Neural progenitor cell (in vitro differentiated cells): ENCODE results near the gene ZNF391. TPM values are rescaled to one million over a fixed set of nuclear protein-coding genes. Genes with fewer than 3 reads are reported as not detected.

Experiments
- DNase-seq: peaks from one replicate; pipeline ENCODE4 v3.0.0-alpha.2; 2016; ENCODE audit warnings: low spot score
- H2AFZ ChIP-seq: fragments of 200-600 bp; sonication (generic); replicated peaks from 2 replicates; pipeline ENCODE4 v1.6.1; 2016; ENCODE audit warnings: antibody characterized with exemption
- H3F3A ChIP-seq: fragments of 200-600 bp; sonication (generic); 2 replicates; pipeline ENCODE4 v1.6.1; 2016; ENCODE audit warnings: antibody characterized with exemption, low read depth
- H3K27ac ChIP-seq: fragments of 200-600 bp; sonication (generic); 2 replicates; pipeline ENCODE4 v1.5.1; 2016; ENCODE audit warnings: mild to moderate bottlenecking
- H3K27me3 ChIP-seq: fragments of 200-600 bp; sonication (generic); 2 replicates; pipeline ENCODE4 v1.6.1; 2016; ENCODE audit warnings: mild to moderate bottlenecking, moderate library complexity
- H3K36me3 ChIP-seq: fragments of 200-600 bp; sonication (generic); 2 replicates; pipeline ENCODE4 v1.5.1; 2016
- H3K4me1 ChIP-seq: fragments of 200-600 bp; sonication (generic); 2 replicates; pipeline ENCODE4 v1.6.1; 2016; ENCODE audit warnings: mixed run types
- H3K4me2 ChIP-seq: fragments of 200-600 bp; sonication (generic); 2 replicates; pipeline ENCODE4 v1.6.1; 2016
- H3K4me3 ChIP-seq: fragments of 200-600 bp; sonication (generic); 2 replicates; pipeline ENCODE4 v1.5.1; 2016
- H3K79me2 ChIP-seq: fragments of 200-600 bp; sonication (generic); 2 replicates; pipeline ENCODE4 v1.6.1; 2016; ENCODE audit warnings: low read depth
- H3K9ac ChIP-seq: fragments of 200-600 bp; sonication (generic); 2 replicates; pipeline ENCODE4 v1.6.1; 2016
- H3K9me3 ChIP-seq: fragments of 200-600 bp; sonication (generic); 2 replicates; pipeline ENCODE4 v1.5.1; 2016; ENCODE audit warnings: low read depth
- H4K20me1 ChIP-seq: fragments of 200-600 bp; sonication (generic); 2 replicates; pipeline ENCODE4 v1.6.1; 2016; ENCODE audit warnings: low read depth
- H3K27ac Mint-ChIP-seq: 3 replicates; pipeline ENCODE4 v1.8.0; 2021; ENCODE audit warnings: mixed read lengths
- H3K27me3 Mint-ChIP-seq: 2 replicates; pipeline ENCODE4 v1.8.0; 2022; ENCODE audit warnings: low read depth, mild to moderate bottlenecking, inconsistent platforms, moderate library complexity, mixed read lengths; ENCODE audit not compliant: insufficient read depth
- H3K36me3 Mint-ChIP-seq: 3 replicates; pipeline ENCODE4 v1.8.0; 2021; ENCODE audit warnings: mixed read lengths
- H3K4me1 Mint-ChIP-seq: 3 replicates; pipeline ENCODE4 v1.8.0; 2021; ENCODE audit warnings: mixed read lengths
- H3K4me3 Mint-ChIP-seq: 3 replicates; pipeline ENCODE4 v1.8.0; 2021; ENCODE audit warnings: mild to moderate bottlenecking, moderate library complexity, mixed read lengths
- H3K9me3 Mint-ChIP-seq: 3 replicates; pipeline ENCODE4 v1.8.0; 2020; ENCODE audit warnings: mixed read lengths
- CTCF ChIP-seq: fragments of 200-600 bp; sonication (generic); IDR thresholded peaks from 2 replicates; pipeline ENCODE4 v1.5.1; 2017; ENCODE audit warnings: antibody characterized with exemption, mild to moderate bottlenecking
- EZH2 ChIP-seq: fragments of 200-600 bp; sonication (generic); IDR thresholded peaks from 2 replicates; pipeline ENCODE4 v1.6.1; 2017; ENCODE audit warnings: antibody characterized with exemption, mild to moderate bottlenecking, moderate library complexity
- EZH2phosphoT487 ChIP-seq: fragments of 200-600 bp; sonication (generic); IDR thresholded peaks from 2 replicates; pipeline ENCODE4 v1.6.1; 2017; ENCODE audit warnings: antibody characterized with exemption
- total RNA-seq: library from RNA; depleted of rRNA; stranded (reverse); fragments of >200 nt; gene quantifications from 2 replicates; pipeline ENCODE4 v1.2.3, GENCODE V29; 2015; ENCODE audit warnings: low replicate concordance

ZNF391 gene
- total RNA-seq, 1 donor from 2014 or later, result 16.5 TPM

DNA sequence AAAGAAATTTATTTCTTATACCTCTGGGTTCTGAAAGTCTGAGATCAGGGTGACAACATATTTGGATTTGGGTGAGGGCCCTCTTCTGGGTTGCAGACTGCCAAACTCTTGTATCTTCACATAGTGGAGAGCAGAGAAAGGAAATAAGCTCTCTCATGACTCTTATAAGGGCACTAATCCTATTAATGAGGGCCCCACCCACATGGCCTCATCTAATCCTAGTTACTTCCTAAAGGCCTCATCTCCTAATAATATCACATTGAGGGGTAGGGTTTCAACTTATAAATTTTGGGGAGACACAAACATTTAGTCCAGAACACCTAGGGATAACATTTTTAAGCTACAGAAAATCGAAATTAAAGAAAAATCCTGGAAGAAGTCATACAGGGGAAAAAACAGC lies 5.1 kb upstream of the ZNF391 start:
- H3K36me3 ChIP-seq, result no peaks in the 10 kb centered on the region
- no peak overlapping the region for H3K27ac ChIP-seq
- H3F3A ChIP-seq, result peaks cover 4% of the 10 kb centered on the region
- peaks cover 10% of the 10 kb centered on the region for H3K4me1 Mint-ChIP-seq
- H3K4me3 ChIP-seq, result no peak overlapping the region
- DNase-seq, result no peak
- no peak overlapping the region for H3K9ac ChIP-seq
- peaks cover 3% of the 10 kb centered on the region for H3K27me3 Mint-ChIP-seq
- no peak overlapping the region for H2AFZ ChIP-seq
- H3K4me2 ChIP-seq, result no peak overlapping the region
- H3K9me3 ChIP-seq, result no peaks in the 10 kb centered on the region
- peaks cover 20% of the 10 kb centered on the region for H3K9me3 Mint-ChIP-seq
- no peak overlapping the region for H3K27ac Mint-ChIP-seq
- no peak overlapping the region for H3K4me3 Mint-ChIP-seq
- H3K27me3 ChIP-seq, result peaks cover 9% of the 10 kb centered on the region
- no peaks in the 10 kb centered on the region for H3K36me3 Mint-ChIP-seq
- no peaks in the 10 kb centered on the region for H3K79me2 ChIP-seq
- TF ChIP-seq EZH2phosphoT487 (no peak), CTCF (no peak), EZH2 (no peak)
- H4K20me1 ChIP-seq, result no peaks in the 10 kb centered on the region
- peaks cover 6% of the 10 kb centered on the region for H3K4me1 ChIP-seq

DNA sequence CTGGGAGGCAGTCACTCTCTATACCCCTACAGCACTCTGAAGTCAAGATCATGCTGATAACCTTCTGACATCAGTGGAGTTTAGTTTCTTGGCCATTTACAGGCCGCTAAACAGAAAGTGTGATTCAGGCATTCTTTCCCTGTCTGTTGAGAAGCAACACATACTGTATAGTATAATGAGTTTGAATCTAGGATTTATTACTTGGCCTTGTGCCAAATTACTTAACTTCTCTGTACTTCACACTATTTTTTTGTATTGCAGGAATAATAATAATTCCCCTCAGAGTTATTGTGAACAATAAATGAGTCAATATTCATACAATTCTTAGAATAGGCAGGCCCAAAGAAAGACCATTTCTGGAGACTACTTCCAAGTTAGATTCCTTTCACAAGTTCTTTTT lies 4.1 kb downstream of the ZNF391 start:
- TF ChIP-seq CTCF (no peak), EZH2 (no peak), EZH2phosphoT487 (no peak)
- Mint-ChIP-seq H3K4me3 (no peak overlapping the region), H3K36me3 (peaks cover 37% of the 10 kb centered on the region), H3K27me3 (peaks cover 2% of the 10 kb centered on the region), H3K9me3 (peaks cover 39% of the 10 kb centered on the region), H3K4me1 (peaks cover 11% of the 10 kb centered on the region), H3K27ac (no peak overlapping the region)
- peaks cover 15% of the 10 kb centered on the region for H3F3A ChIP-seq
- H3K27me3 ChIP-seq, result no peaks in the 10 kb centered on the region
- peaks cover 6% of the 10 kb centered on the region for H3K4me1 ChIP-seq
- H2AFZ ChIP-seq, result no peak overlapping the region
- H4K20me1 ChIP-seq, result no peaks in the 10 kb centered on the region
- no peaks in the 10 kb centered on the region for H3K36me3 ChIP-seq
- no peak overlapping the region for H3K4me3 ChIP-seq
- DNase-seq, result no peak
- no peak overlapping the region for H3K9ac ChIP-seq
- H3K4me2 ChIP-seq, result no peak overlapping the region
- H3K27ac ChIP-seq, result no peak overlapping the region
- H3K79me2 ChIP-seq, result peaks cover 12% of the 10 kb centered on the region
- H3K9me3 ChIP-seq, result no peaks in the 10 kb centered on the region

DNA sequence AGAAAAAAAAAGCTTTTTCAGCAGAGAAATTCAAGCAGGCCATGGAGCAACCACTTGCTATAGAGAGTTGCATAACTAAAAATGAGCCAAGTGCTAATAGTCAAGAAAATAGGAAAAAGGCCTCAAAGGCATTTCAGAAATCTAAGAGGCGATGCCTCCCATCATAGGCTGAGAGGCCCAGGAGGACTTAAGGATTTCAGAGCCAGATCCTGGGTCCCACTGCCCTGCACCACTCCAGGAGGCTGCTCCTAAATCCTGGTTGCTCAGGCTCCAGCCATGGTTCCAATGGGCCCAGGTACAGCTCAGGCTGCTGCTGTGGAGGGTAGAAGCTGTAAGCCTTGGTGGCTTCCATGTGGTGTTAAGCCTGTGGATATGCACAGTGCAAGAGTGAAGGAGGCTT lies 5.5 kb downstream of the ZNF391 start:
- H3K36me3 Mint-ChIP-seq, result peaks cover 47% of the 10 kb centered on the region
- peaks cover 2% of the 10 kb centered on the region for H3K27me3 Mint-ChIP-seq
- H3K4me1 Mint-ChIP-seq, result peaks cover 3% of the 10 kb centered on the region
- no peak overlapping the region for H3K4me2 ChIP-seq
- no peak overlapping the region for H3K27ac Mint-ChIP-seq
- H3K79me2 ChIP-seq, result peaks cover 10% of the 10 kb centered on the region
- no peak overlapping the region for H2AFZ ChIP-seq
- H3K4me3 Mint-ChIP-seq, result no peak overlapping the region
- no peaks in the 10 kb centered on the region for H4K20me1 ChIP-seq
- H3K27me3 ChIP-seq, result no peaks in the 10 kb centered on the region
- TF ChIP-seq CTCF (no peak), EZH2 (no peak), EZH2phosphoT487 (no peak)
- no peak overlapping the region for H3K27ac ChIP-seq
- H3K36me3 ChIP-seq, result no peaks in the 10 kb centered on the region
- no peaks in the 10 kb centered on the region for H3K9me3 ChIP-seq
- peaks cover 5% of the 10 kb centered on the region for H3F3A ChIP-seq
- no peak overlapping the region for H3K9ac ChIP-seq
- peaks cover 51% of the 10 kb centered on the region for H3K9me3 Mint-ChIP-seq
- H3K4me3 ChIP-seq, result no peak overlapping the region
- H3K4me1 ChIP-seq, result no peaks in the 10 kb centered on the region
- DNase-seq, result no peak
